ENCODE results near the gene GOLGB1. TPM values are rescaled to one million over a fixed set of nuclear protein-coding genes. Genes with fewer than 3 reads are reported as not detected.

The GOLGB1 gene
- total RNA-seq, 2 donors from 2014 or later, result 48.1 to 52.3 TPM

Other genes with a start within 250 kb of the GOLGB1 start
- gene POLQ, start 203.8 kb downstream of the GOLGB1 start, total RNA-seq, result under 1 TPM; 0.77 to 0.79 TPM
- not detected for gene ARGFX, start 181.8 kb downstream of the GOLGB1 start, total RNA-seq
- gene FBXO40, start 156.4 kb downstream of the GOLGB1 start, total RNA-seq, result 100 to 1,000 TPM; 116 to 146 TPM
- 10 to 100 TPM; 24.2 to 28.9 TPM for gene HCLS1, start 88.8 kb downstream of the GOLGB1 start, total RNA-seq
- 1 to 10 TPM; 8.1 to 9.1 TPM for gene IQCB1, start 85.3 kb upstream of the GOLGB1 start, total RNA-seq
- 1 to 10 TPM; 3.8 to 4.0 TPM for gene EAF2, start 85.5 kb upstream of the GOLGB1 start, total RNA-seq
- 1 to 10 TPM in 1 of 2 donors, under 1 TPM in 1; 0.68 to 1.2 TPM for gene SLC15A2, start 144.7 kb upstream of the GOLGB1 start, total RNA-seq